GM18499 (cell line): Measurements from ENCODE around the gene LAMB1.
"Not testable (repeated sequence)": the region's sequence is repeated elsewhere in the genome, so short reads cannot be mapped to it uniquely, and the experiment has no call there.

Experiments used
- ATAC-seq: cut with Tn5 transposase; IDR thresholded peaks from one replicate; pipeline ENCODE4 v1.9.1; 2021; ENCODE audit warnings: moderate number of reproducible peaks; ENCODE audit not compliant: insufficient read depth, unreplicated experiment

Gene LAMB1

GRCh38 chr7:108002726-108003598 is at the start of gene LAMB1:
TSS of gene LAMB1 (minus strand) at chr7:108003161. CDS start at chr7:108002885, 276 bp downstream.
- ATAC-seq, result no peak

- no peak for ATAC-seq
These were observed 48.5 kb upstream of the LAMB1 start for GRCh38 chr7:108051454-108051853.

GRCh38 chr7:108049962-108050361 is 47.0 kb upstream of the LAMB1 start:
- peak; percentile 60 for ATAC-seq

- no peak for ATAC-seq
These were observed 45.5 kb upstream of the LAMB1 start for GRCh38 chr7:108048422-108048821.

GRCh38 chr7:108046952-108047506 is 44.1 kb upstream of the LAMB1 start:
- no peak for ATAC-seq

- no peak for ATAC-seq
These were observed 42.7 kb upstream of the LAMB1 start for GRCh38 chr7:108045669-108046068.

- no peak for ATAC-seq
These were observed 42.2 kb upstream of the LAMB1 start for GRCh38 chr7:108045154-108045553.

- no peak for ATAC-seq
These were observed 41.4 kb upstream of the LAMB1 start for GRCh38 chr7:108044345-108044744.

GRCh38 chr7:108038986-108039385 is 36.0 kb upstream of the LAMB1 start:
- ATAC-seq, result no peak

GRCh38 chr7:108037741-108038140 is 34.8 kb upstream of the LAMB1 start:
- no peak for ATAC-seq

- ATAC-seq, result no peak
These were observed 34.2 kb upstream of the LAMB1 start for GRCh38 chr7:108037140-108037539.

- no peak for ATAC-seq
These were observed 31.6 kb upstream of the LAMB1 start for GRCh38 chr7:108034586-108034985.

GRCh38 chr7:108033776-108034497 is 31.0 kb upstream of the LAMB1 start:
- ATAC-seq, result no peak

- ATAC-seq, result not testable (repeated sequence)
These were observed 30.3 kb upstream of the LAMB1 start for GRCh38 chr7:108033309-108033708.

GRCh38 chr7:108030516-108030915 is 27.6 kb upstream of the LAMB1 start:
- no peak for ATAC-seq

GRCh38 chr7:108029034-108029433 is 26.1 kb upstream of the LAMB1 start:
- no peak for ATAC-seq

GRCh38 chr7:108028111-108028510 is 25.1 kb upstream of the LAMB1 start:
- no peak for ATAC-seq

GRCh38 chr7:108027239-108027638 is 24.3 kb upstream of the LAMB1 start:
- ATAC-seq, result no peak

GRCh38 chr7:108026647-108027046 is 23.7 kb upstream of the LAMB1 start:
- no peak for ATAC-seq

GRCh38 chr7:108026116-108026515 is 23.2 kb upstream of the LAMB1 start:
- no peak for ATAC-seq

- ATAC-seq, result no peak
These were observed 21.6 kb upstream of the LAMB1 start for GRCh38 chr7:108024538-108024937.
